ENCODE data around the gene NECTIN4.
"Not testable (repeated sequence)": the region's sequence is repeated elsewhere in the genome, so short reads cannot be mapped to it uniquely, and the experiment has no call there.

- TF ChIP-seq EZH2 (IDR thresholded peaks at IDR 0.05; ENCODE audit: borderline replicate concordance, low read depth, low read length, severe bottlenecking) = not testable (repeated sequence)
- TF ChIP-seq, protein P1, sequence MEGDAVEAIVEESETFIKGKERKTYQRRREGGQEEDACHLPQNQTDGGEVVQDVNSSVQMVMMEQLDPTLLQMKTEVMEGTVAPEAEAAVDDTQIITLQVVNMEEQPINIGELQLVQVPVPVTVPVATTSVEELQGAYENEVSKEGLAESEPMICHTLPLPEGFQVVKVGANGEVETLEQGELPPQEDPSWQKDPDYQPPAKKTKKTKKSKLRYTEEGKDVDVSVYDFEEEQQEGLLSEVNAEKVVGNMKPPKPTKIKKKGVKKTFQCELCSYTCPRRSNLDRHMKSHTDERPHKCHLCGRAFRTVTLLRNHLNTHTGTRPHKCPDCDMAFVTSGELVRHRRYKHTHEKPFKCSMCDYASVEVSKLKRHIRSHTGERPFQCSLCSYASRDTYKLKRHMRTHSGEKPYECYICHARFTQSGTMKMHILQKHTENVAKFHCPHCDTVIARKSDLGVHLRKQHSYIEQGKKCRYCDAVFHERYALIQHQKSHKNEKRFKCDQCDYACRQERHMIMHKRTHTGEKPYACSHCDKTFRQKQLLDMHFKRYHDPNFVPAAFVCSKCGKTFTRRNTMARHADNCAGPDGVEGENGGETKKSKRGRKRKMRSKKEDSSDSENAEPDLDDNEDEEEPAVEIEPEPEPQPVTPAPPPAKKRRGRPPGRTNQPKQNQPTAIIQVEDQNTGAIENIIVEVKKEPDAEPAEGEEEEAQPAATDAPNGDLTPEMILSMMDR (IDR thresholded peaks at IDR 0.05; ENCODE audit: borderline replicate concordance, extremely low read depth, low read length, poor library complexity, severe bottlenecking) = not testable (repeated sequence)
These were observed 25.4 kb downstream of the NECTIN4 start for GRCh38 chr1:161063936-161064335.
